BLaER1 (cell line): ENCODE measurements around the gene ACTL6A.
A peak's percentile ranks its signal among the peaks of the same experiment; 100 is the strongest.
"Not testable (repeated sequence)": the region's sequence is repeated elsewhere in the genome, so short reads cannot be mapped to it uniquely, and the experiment has no call there.

ENCODE experiments used
- H3K27ac ChIP-seq: shearing (Covaris generic); formaldehyde crosslinking; 2 replicates; pipeline ENCODE4 v1.8.1; 2022
- H3K27me3 ChIP-seq: shearing (Covaris generic); formaldehyde crosslinking; 2 replicates; pipeline ENCODE4 v1.8.1; 2022
- H3K36me3 ChIP-seq: shearing (Covaris generic); formaldehyde crosslinking; 2 replicates; pipeline ENCODE4 v1.8.1; 2022
- H3K4me1 ChIP-seq: shearing (Covaris generic); formaldehyde crosslinking; 2 replicates; pipeline ENCODE4 v1.8.1; 2022
- H3K4me2 ChIP-seq: shearing (Covaris generic); formaldehyde crosslinking; 2 replicates; pipeline ENCODE4 v1.8.1; 2022
- H3K4me3 ChIP-seq: shearing (Covaris generic); formaldehyde crosslinking; 2 replicates; pipeline ENCODE4 v1.8.1; 2022
- H3K9ac ChIP-seq: shearing (Covaris generic); formaldehyde crosslinking; 2 replicates; pipeline ENCODE4 v1.8.1; 2022
- H3K9me3 ChIP-seq: shearing (Covaris generic); formaldehyde crosslinking; 2 replicates; pipeline ENCODE4 v1.8.1; 2022
- H4K20me1 ChIP-seq: shearing (Covaris generic); formaldehyde crosslinking; 2 replicates; pipeline ENCODE4 v1.8.1; 2022
- Cebpa-rat ChIP-seq: shearing (Covaris generic); IDR thresholded peaks from 2 replicates; pipeline ENCODE4 v1.8.1; 2022

The ACTL6A gene

DNA sequence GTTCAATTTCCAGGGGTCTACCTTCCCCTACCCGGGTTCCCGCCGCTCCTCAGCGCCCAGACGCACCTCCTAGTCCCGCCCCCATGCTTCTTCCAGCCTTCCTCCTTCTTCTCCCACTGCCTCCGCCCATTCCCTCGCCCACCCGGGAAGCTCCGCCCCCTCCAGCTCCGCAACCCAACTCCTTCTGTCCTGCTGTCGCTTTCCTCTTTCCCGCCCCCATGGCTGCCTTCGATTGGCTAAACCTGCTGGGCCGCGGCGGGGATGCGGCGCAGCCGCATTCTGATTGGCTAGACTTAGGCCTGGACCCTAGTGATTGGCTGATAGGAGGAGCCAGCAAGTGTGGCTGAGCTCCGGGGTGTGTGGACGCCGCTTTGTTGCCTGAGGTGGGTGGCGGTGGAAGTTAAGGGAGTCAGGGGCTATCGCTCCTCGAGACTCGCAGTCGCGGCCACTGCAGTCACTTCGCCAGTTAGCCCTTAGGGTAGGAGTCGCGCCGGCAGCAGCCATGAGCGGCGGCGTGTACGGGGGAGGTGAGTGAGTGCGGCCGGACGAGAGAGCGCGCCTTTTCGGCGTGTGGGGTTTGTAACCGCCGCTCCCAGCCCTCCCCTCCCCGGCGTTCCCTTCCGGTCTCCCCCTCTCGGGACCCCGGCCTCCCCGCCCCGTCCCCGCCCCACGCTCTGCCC, at the start of gene ACTL6A:
Gene ACTL6A (plus strand): TSS at position 336 of the 680 bp plus-strand sequence. CDS start 167 bp downstream, at position 503.
- Histone ChIP-seq H3K9me3 (no peaks in the 10 kb centered on the region), H3K27me3 (no peaks in the 10 kb centered on the region), H3K27ac (peak within 1 kb of the TSS; percentile 91), H3K4me3 (peak within 1 kb of the TSS; percentile 92), H3K9ac (peak within 1 kb of the TSS; percentile 92), H4K20me1 (peaks cover 46% of the 10 kb centered on the region), H3K4me2 (peak within 1 kb of the TSS; percentile 95), H3K4me1 (peaks cover 27% of the 10 kb centered on the region), H3K36me3 (no peaks in the 10 kb centered on the region)
- TF ChIP-seq Cebpa-rat = no peak

DNA sequence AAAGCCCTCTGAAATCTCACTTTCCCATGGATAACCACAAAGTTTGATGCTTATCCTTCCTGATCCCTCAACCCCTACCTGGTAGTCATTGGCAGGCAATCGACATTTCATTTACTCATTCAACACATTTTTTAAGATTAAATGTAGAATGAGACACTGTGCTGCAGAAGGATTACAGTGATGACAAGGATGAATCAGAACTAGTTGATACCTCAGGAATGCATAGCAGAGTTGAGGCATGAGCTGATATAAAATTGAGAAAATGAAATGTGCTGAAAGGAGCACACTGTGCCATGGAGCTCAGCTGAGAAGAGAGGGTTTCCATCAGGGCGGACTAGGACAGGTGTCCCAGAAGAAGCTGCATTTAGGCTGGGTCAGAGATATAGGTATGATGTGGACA, 48.9 kb upstream of the ACTL6A start:
- no peak for TF ChIP-seq Cebpa-rat
- no peaks in the 10 kb centered on the region for H4K20me1 ChIP-seq
- no peak overlapping the region for H3K9ac ChIP-seq
- no peak overlapping the region for H3K27ac ChIP-seq
- H3K36me3 ChIP-seq = no peaks in the 10 kb centered on the region
- no peaks in the 10 kb centered on the region for H3K27me3 ChIP-seq
- no peak overlapping the region for H3K4me2 ChIP-seq
- no peak overlapping the region for H3K4me3 ChIP-seq
- H3K9me3 ChIP-seq = peaks cover 10% of the 10 kb centered on the region; the same call in 1 of the 2 replicates
- H3K4me1 ChIP-seq = no peaks in the 10 kb centered on the region

DNA sequence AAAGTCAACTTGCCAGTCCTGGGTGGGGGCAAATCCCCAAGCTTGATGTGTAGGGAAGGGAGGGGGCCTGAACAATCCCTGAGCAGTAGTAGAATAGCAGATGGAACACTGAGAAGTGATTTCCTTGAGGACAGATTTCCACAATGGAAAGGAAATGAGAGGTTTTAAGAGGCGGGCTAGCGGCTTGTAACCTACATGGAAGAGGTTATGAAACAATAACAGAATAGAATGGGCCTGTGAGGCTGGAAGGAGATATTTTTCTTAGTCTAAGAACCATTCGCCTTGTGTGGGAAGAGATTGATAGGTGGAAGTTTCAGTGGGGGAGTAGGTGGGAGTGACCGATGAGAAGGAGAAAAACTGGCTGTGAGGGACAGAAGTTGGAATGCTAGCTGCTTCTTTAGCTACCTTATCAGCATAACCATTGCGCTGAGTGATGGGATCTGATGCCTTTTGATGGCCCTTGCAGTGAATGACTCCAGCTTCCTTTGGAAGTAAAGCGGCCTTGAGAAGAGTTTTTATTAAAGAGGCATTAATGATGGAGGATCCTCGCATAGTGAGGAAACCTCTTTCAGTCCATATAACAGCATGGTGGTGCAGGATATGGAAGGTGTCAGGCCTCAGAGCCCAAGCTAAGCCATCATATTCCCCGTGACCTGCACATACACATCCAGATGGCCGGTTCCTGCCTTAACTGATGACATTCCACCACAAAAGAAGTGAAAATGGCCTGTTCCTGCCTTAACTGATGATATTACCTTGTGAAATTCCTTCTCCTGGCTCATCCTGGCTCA, 46.1 kb upstream of the ACTL6A start:
- not testable (repeated sequence) for H3K27ac ChIP-seq, H4K20me1 ChIP-seq, H3K9ac ChIP-seq, H3K4me2 ChIP-seq, H3K4me3 ChIP-seq, H3K9me3 ChIP-seq, H3K36me3 ChIP-seq, H3K4me1 ChIP-seq, H3K27me3 ChIP-seq

DNA sequence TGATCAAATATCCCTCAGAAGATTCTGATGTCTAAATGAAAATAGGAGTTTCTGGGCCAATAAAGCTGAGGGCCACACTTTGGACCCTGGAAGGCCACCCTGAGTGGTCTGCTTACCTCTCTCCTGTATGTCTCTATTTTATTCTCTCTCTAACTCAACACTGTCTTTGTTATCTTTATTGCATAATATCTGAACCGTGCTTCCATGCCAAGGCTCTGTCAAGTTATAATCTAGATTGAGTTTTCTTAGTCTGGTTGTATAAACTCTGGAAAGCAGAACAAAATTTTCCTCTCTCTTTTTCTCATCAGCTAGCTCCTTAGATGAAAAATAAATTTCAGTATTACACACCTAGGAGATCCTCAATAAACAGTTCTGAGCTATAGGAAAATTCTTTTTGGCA, 36.2 kb upstream of the ACTL6A start:
- Histone ChIP-seq H4K20me1 (no peaks in the 10 kb centered on the region), H3K4me1 (peaks cover 9% of the 10 kb centered on the region), H3K36me3 (no peaks in the 10 kb centered on the region), H3K27ac (no peak overlapping the region), H3K4me3 (no peak overlapping the region), H3K9ac (no peak overlapping the region), H3K4me2 (peak overlapping the region; percentile 39), H3K9me3 (no peaks in the 10 kb centered on the region), H3K27me3 (no peaks in the 10 kb centered on the region)
- no peak for TF ChIP-seq Cebpa-rat

DNA sequence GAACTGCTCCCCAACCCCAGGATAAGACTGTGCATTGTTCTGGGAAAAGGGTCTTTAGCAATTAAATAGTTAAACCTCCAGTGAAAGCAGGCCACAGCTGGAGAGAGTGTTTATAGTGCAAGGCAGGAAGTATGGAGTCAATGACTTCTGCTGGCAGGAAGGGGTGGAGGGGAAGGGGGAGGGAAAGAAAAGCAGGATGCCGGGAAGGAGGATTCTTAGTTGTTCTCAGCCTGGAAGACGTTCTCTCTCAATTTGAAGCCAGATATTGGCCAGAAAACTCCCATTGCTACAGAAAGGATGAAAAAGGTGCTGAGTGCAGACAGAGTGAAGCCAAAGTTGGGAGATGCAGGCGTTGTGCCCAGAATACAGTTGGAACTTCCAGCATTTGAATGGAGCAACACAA, 35.7 kb upstream of the ACTL6A start:
- Histone ChIP-seq H3K4me3 (no peak overlapping the region), H3K36me3 (no peaks in the 10 kb centered on the region), H3K4me2 (peak overlapping the region; percentile 39), H3K27me3 (no peaks in the 10 kb centered on the region), H3K9me3 (no peaks in the 10 kb centered on the region), H3K9ac (no peak overlapping the region), H3K27ac (no peak overlapping the region), H4K20me1 (no peaks in the 10 kb centered on the region), H3K4me1 (peaks cover 9% of the 10 kb centered on the region)
- no peak for TF ChIP-seq Cebpa-rat

DNA sequence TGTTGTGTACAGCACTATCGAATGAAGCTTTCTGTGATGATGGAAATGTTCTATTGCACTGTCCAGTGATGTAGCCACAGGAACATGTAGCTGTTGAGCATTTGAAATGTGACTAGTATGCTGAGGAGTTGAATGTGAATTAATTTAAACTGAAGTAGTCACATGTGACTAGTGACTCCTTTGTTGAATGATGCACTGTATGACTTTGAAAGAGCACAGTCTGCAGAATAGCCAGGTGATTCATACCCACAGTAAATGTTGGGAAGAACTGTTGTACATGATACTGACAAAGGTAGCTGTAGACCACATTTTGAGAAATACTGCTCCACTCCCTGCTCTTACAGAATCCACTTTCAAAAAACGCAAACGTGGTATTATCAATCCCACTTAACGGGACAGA, 34.0 kb upstream of the ACTL6A start:
- TF ChIP-seq Cebpa-rat = no peak
- no peak overlapping the region for H3K4me3 ChIP-seq
- H3K4me2 ChIP-seq = no peak overlapping the region
- peaks cover 9% of the 10 kb centered on the region for H3K4me1 ChIP-seq
- H3K9me3 ChIP-seq = no peaks in the 10 kb centered on the region
- no peak overlapping the region for H3K27ac ChIP-seq
- H3K27me3 ChIP-seq = no peaks in the 10 kb centered on the region
- H4K20me1 ChIP-seq = no peaks in the 10 kb centered on the region
- no peaks in the 10 kb centered on the region for H3K36me3 ChIP-seq
- no peak overlapping the region for H3K9ac ChIP-seq

DNA sequence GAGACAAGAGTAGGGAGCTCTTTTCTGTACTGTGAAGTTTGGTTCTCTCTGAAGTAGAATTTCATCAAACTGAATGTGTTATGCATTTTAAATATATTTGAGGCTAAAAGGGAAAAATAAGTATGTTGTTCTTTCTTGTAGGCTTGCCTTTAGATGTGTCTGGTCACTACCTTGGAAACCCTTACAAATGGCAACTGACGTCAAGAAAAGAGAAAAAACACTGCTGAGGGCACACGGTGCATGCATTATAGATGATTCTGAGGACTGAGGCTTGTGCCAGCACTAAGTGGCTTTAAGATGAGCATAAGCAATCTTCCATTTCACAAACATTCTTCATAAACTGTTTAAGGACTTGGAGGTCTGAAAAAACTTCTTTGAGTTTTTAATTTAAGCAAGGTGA, 31.1 kb upstream of the ACTL6A start:
- Histone ChIP-seq H4K20me1 (no peaks in the 10 kb centered on the region), H3K9ac (no peak overlapping the region), H3K27me3 (no peaks in the 10 kb centered on the region), H3K9me3 (no peaks in the 10 kb centered on the region), H3K4me1 (peaks cover 6% of the 10 kb centered on the region), H3K27ac (no peak overlapping the region), H3K36me3 (no peaks in the 10 kb centered on the region), H3K4me2 (no peak overlapping the region), H3K4me3 (no peak overlapping the region)
- TF ChIP-seq Cebpa-rat = no peak

DNA sequence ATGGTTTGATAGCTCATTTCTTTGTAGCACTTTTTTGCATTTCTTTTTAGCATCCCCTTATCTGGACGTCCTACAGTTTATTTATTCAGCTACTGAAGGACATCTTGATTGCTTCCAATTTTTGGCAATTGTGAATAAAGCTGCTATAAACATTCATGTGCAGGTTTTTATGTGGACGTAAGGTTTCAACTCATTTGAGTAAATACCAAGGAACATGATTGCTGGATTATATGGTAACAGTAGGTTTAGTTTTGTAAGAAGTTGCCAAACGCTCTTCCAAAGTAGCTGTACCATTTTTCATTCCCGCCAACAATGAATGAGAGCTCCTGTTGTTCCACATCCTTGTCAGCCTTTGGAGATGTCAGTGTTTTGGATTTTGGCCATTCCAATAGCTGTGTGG, 29.5 kb upstream of the ACTL6A start:
- H3K27ac ChIP-seq = no peak overlapping the region
- H3K4me1 ChIP-seq = no peaks in the 10 kb centered on the region
- H3K4me3 ChIP-seq = no peak overlapping the region
- TF ChIP-seq Cebpa-rat = no peak
- no peaks in the 10 kb centered on the region for H4K20me1 ChIP-seq
- H3K9me3 ChIP-seq = no peaks in the 10 kb centered on the region
- H3K9ac ChIP-seq = no peak overlapping the region
- no peaks in the 10 kb centered on the region for H3K36me3 ChIP-seq
- no peak overlapping the region for H3K4me2 ChIP-seq
- H3K27me3 ChIP-seq = no peaks in the 10 kb centered on the region

DNA sequence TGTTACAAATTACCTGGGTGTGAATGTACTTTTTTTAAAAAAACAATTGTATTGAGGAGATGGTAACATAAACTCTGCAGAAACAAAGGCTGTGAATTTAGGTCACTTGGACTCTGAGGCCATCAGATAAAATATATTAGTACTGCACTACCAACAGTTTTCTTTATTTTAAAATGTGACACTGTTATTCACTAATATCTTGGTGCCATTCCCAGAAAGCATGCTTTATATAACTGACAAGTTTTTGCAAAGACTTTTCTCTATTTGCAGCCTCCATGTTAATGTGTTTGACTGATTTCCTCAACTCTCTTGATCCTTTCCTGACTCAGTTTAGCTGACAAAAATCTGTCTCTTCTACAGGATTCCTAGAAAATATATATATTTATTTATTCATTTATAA, 26.5 kb upstream of the ACTL6A start:
- H3K27me3 ChIP-seq = no peaks in the 10 kb centered on the region
- no peak overlapping the region for H3K9ac ChIP-seq
- no peak overlapping the region for H3K27ac ChIP-seq
- no peaks in the 10 kb centered on the region for H3K4me1 ChIP-seq
- no peak overlapping the region for H3K4me2 ChIP-seq
- H3K9me3 ChIP-seq = no peaks in the 10 kb centered on the region
- no peak overlapping the region for H3K4me3 ChIP-seq
- TF ChIP-seq Cebpa-rat = no peak
- no peaks in the 10 kb centered on the region for H3K36me3 ChIP-seq
- H4K20me1 ChIP-seq = no peaks in the 10 kb centered on the region

DNA sequence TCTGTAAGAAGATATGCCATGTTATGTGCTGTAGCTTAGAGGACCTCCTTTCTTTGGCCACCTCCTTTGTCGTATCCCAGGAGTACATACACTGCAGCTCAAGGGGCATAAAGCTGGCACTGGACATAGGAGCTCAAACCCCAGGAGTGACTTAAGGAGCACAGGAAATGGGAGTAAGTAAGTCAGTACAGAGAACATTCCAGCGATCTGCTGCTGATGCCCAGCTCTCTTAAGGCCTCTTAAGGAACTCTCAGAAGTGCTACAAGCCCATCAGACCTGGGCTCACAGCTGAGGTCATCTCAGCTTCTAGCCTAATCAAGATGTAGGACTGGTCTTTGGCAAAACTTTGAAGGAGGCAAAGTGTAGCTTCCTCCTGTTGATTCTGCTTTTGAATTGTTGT, 21.6 kb upstream of the ACTL6A start:
- no peak overlapping the region for H3K4me2 ChIP-seq

More for the DNA sequence above, 21.6 kb upstream of the ACTL6A start:
- Histone ChIP-seq H3K4me3 (no peak overlapping the region), H3K27ac (no peak overlapping the region), H3K9ac (no peak overlapping the region), H3K9me3 (no peaks in the 10 kb centered on the region), H3K27me3 (no peaks in the 10 kb centered on the region), H4K20me1 (no peaks in the 10 kb centered on the region), H3K4me1 (no peaks in the 10 kb centered on the region), H3K36me3 (no peaks in the 10 kb centered on the region)
- TF ChIP-seq Cebpa-rat = no peak
